Spinal cord (tissue), 10 donors: ENCODE results near the gene MYO5B. TPM values are rescaled to one million over a fixed set of nuclear protein-coding genes. Genes with fewer than 3 reads are reported as not detected.

Experiments used
- DNase-seq, 6 donors: peaks; one replicate each; pipeline versions ENCODE4 v3.0.0 to v3.0.0-alpha.2; 2013 to 2015; ENCODE audit warnings: low spot score in 6 of 6, low read depth in 4 of 6
- H3K27ac ChIP-seq: one replicate; pipeline ENCODE4 v1.5.1; 2013; ENCODE audit warnings: low read depth, low read length, control low read depth
- H3K27me3 ChIP-seq: one replicate; pipeline ENCODE4 v1.6.1; 2013; ENCODE audit warnings: low read length; ENCODE audit not compliant: control insufficient read depth, insufficient read depth
- H3K36me3 ChIP-seq: one replicate; pipeline ENCODE4 v1.6.1; 2013; ENCODE audit warnings: low read length; ENCODE audit not compliant: control insufficient read depth, insufficient read depth
- H3K4me1 ChIP-seq: one replicate; pipeline ENCODE4 v1.6.1; 2013; ENCODE audit warnings: low read length; ENCODE audit not compliant: control insufficient read depth, insufficient read depth
- H3K4me3 ChIP-seq: one replicate; pipeline ENCODE4 v1.5.1; 2013; ENCODE audit warnings: low read depth, low read length, control low read depth
- H3K9me3 ChIP-seq: one replicate; pipeline ENCODE4 v1.6.1; 2013; ENCODE audit warnings: low read length; ENCODE audit not compliant: control insufficient read depth, insufficient read depth
- WGBS: methylation state at CpG from one replicate; pipeline ENCODE4 v1.1.5; 2013; ENCODE audit warnings: missing lambda C conversion rate; ENCODE audit not compliant: insufficient coverage; 5-methylcytosine and 5-hydroxymethylcytosine counted together
- polyA plus RNA-seq, 2 donors: library from polyadenylated mRNA; unstranded; fragments of 120-200 nt; gene quantifications; one replicate each; pipeline ENCODE4 v1.2.1, GENCODE V29; 2013; ENCODE audit not compliant: insufficient read length in 2 of 2
- total RNA-seq, 2 donors: library from RNA; depleted of rRNA in 1 of 2; stranded (reverse); fragments of 120-200 nt in 1 of 2; fragments of >200 nt in 1 of 2; gene quantifications; one replicate each; pipeline versions ENCODE4 v1.2.3 to v1.2.4, GENCODE V29; 2013 to 2014
- donor health status: healthy.

Gene MYO5B
- total and polyA plus RNA-seq, 4 donors, result 2.6 to 8.0 (median 4.5) TPM

- H3K4me3 ChIP-seq, result no peak overlapping the region
- H3K36me3 ChIP-seq, result no peaks in the 10 kb centered on the region
- H3K4me1 ChIP-seq, result no peaks in the 10 kb centered on the region
- 80% methylated on average over 1 of the region's 4 CpGs for WGBS
- H3K27me3 ChIP-seq, result no peaks in the 10 kb centered on the region
- DNase-seq, result no peak
- no peaks in the 10 kb centered on the region for H3K9me3 ChIP-seq
- H3K27ac ChIP-seq, result no peak overlapping the region
These were observed 227.8 kb downstream of the MYO5B start for GRCh38 chr18:49967171-49967570.

DNA sequence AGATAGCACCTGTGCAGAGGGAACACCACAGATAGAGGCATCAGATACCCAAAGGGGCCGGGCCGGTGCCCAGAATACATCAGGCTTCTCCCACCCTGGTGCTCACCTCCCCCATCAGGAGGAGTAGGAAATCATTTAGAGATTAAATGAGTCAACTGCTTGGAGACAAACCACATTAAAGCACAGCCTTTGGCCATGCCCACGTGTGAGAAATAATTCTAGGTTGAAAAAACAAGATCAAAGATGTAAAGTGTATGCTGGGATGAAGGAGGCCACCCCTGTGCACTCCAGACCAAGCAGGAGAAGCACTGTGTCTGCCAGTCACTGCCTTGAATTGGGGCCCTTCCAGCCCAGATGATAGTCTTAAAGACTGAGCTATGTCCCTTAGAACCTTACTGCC lies 228.9 kb downstream of the MYO5B start:
- Histone ChIP-seq H3K9me3 (no peaks in the 10 kb centered on the region), H3K4me3 (no peak overlapping the region), H3K27me3 (no peaks in the 10 kb centered on the region), H3K4me1 (no peaks in the 10 kb centered on the region), H3K36me3 (no peaks in the 10 kb centered on the region), H3K27ac (no peak overlapping the region)
- 60% methylated on average over 1 of the region's 3 CpGs for WGBS
- no peak for DNase-seq

GRCh38 chr18:49963217-49963616 lies 231.7 kb downstream of the MYO5B start:
- H3K36me3 ChIP-seq, result no peaks in the 10 kb centered on the region
- H3K4me3 ChIP-seq, result no peak overlapping the region
- H3K4me1 ChIP-seq, result no peaks in the 10 kb centered on the region
- no peaks in the 10 kb centered on the region for H3K27me3 ChIP-seq
- H3K9me3 ChIP-seq, result no peaks in the 10 kb centered on the region
- DNase-seq, result no peak
- WGBS, result 98% methylated on average over 4 of the region's 4 CpGs
- no peak overlapping the region for H3K27ac ChIP-seq

GRCh38 chr18:49961271-49961670 lies 233.7 kb downstream of the MYO5B start:
- Histone ChIP-seq H3K4me3 (no peak overlapping the region), H3K9me3 (no peaks in the 10 kb centered on the region), H3K36me3 (no peaks in the 10 kb centered on the region), H3K27me3 (no peaks in the 10 kb centered on the region), H3K27ac (no peak overlapping the region), H3K4me1 (no peaks in the 10 kb centered on the region)
- WGBS, result no CpG with 5 or more reads among the region's 2 CpGs
- no peak for DNase-seq

GRCh38 chr18:49960376-49960775 lies 234.6 kb downstream of the MYO5B start:
- no peak overlapping the region for H3K4me3 ChIP-seq
- 94% methylated on average over 4 of the region's 4 CpGs for WGBS
- no peak for DNase-seq
- no peaks in the 10 kb centered on the region for H3K9me3 ChIP-seq
- no peaks in the 10 kb centered on the region for H3K36me3 ChIP-seq
- H3K27ac ChIP-seq, result no peak overlapping the region
- H3K27me3 ChIP-seq, result no peaks in the 10 kb centered on the region
- no peaks in the 10 kb centered on the region for H3K4me1 ChIP-seq

- 91% methylated on average over 4 of the region's 5 CpGs for WGBS
- no peaks in the 10 kb centered on the region for H3K36me3 ChIP-seq
- no peak overlapping the region for H3K4me3 ChIP-seq
- H3K27ac ChIP-seq, result no peak overlapping the region
- DNase-seq, result no peak
- H3K9me3 ChIP-seq, result no peaks in the 10 kb centered on the region
- H3K27me3 ChIP-seq, result no peaks in the 10 kb centered on the region
- H3K4me1 ChIP-seq, result no peaks in the 10 kb centered on the region
These were observed 235.8 kb downstream of the MYO5B start for GRCh38 chr18:49959176-49959575.

GRCh38 chr18:49955263-49955662 lies 239.7 kb downstream of the MYO5B start:
- WGBS, result no CpG with 5 or more reads among the region's 5 CpGs
- Histone ChIP-seq H3K4me3 (no peak overlapping the region), H3K36me3 (no peaks in the 10 kb centered on the region), H3K27me3 (peaks cover 4% of the 10 kb centered on the region), H3K27ac (no peak overlapping the region), H3K4me1 (no peaks in the 10 kb centered on the region), H3K9me3 (no peaks in the 10 kb centered on the region)
- no peak for DNase-seq

DNA sequence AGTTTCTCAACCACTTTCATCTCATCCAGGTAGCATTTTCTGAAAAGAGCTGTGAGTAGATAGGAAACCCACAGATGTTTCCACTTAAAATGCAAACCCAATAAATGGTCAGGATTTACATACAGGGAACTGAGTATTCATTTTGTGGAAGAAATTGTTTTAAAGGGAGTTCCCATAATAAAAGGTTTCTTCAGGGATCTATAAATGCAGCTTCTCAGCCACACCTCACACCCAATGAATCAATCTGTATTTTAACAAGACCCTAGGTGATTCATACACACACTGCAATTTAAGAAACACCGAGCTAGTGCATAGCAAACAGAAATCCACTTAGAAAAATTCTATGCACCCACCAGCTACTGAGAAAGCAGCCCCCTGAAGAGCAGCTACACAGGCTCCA lies 241.6 kb downstream of the MYO5B start:
- WGBS, result 63% methylated on average over 1 of the region's 1 CpG
- no peak overlapping the region for H3K27ac ChIP-seq
- no peaks in the 10 kb centered on the region for H3K4me1 ChIP-seq
- DNase-seq, result peak in 1 of 6 donors; percentile 39
- no peak overlapping the region for H3K4me3 ChIP-seq
- peaks cover 4% of the 10 kb centered on the region for H3K27me3 ChIP-seq
- no peaks in the 10 kb centered on the region for H3K9me3 ChIP-seq
- H3K36me3 ChIP-seq, result no peaks in the 10 kb centered on the region

DNA sequence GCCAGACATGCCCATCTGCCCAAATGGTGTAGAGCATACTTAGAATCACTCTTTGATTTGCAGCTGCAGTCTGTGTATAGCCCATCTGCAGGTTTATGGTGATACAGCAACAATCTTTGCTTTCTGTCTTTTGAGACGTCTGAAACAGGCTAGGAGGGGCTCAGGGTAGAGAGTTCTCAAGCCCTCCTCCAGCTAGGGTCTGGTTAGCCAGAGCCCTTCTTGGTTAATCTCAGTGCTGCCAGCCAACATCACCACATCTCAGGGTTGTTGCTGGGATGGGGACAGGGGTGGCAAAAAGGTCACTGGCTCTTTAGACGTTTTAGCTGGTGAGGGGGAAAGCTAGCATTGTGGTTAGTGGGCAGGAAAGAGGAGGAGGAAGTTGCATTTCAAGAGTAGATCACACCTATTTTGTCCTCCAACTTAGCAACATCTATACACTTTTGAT lies 245.0 kb downstream of the MYO5B start:
- 33% methylated on average over 1 of the region's 2 CpGs for WGBS
- Histone ChIP-seq H3K36me3 (no peaks in the 10 kb centered on the region), H3K9me3 (no peaks in the 10 kb centered on the region), H3K27ac (no peak overlapping the region), H3K4me3 (no peak overlapping the region), H3K27me3 (peaks cover 4% of the 10 kb centered on the region), H3K4me1 (no peaks in the 10 kb centered on the region)
- DNase-seq, result peak in 2 of 6 donors; percentile 48 to 77

DNA sequence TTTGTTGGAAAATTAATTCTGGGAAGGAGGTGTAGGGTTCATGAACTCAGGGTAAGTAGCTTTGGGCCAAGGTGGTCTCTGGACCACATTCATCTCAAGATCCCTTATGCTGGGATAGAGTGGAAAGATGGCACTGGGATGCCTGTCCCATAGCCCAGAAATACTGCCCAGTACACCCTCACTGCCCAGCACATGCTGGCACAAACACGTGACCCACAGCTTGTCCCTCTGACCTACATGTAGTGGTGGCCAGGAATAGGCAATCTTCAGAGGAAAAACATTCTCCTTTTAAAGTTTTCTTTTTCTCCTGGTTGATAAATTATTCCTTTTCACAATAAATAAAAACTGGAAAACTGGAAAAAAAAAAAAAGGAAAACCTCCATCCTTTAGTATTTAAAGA lies 246.0 kb downstream of the MYO5B start:
- no CpG with 5 or more reads among the region's 1 CpG for WGBS
- Histone ChIP-seq H3K27ac (no peak overlapping the region), H3K4me1 (no peaks in the 10 kb centered on the region), H3K4me3 (no peak overlapping the region), H3K9me3 (no peaks in the 10 kb centered on the region), H3K36me3 (no peaks in the 10 kb centered on the region), H3K27me3 (peaks cover 4% of the 10 kb centered on the region)
- DNase-seq, result no peak
